K562 (cell line): ENCODE measurements around the gene FDPS. TPM values are rescaled to one million over a fixed set of nuclear protein-coding genes. Genes with fewer than 3 reads are reported as not detected.
A peak's percentile ranks its signal among the peaks of the same experiment; 100 is the strongest.

ENCODE experiments used
- DACH1 ChIP-seq: fragments of 450-650 bp; IDR thresholded peaks from 2 replicates; pipeline ENCODE4 v1.6.1; 2018; ENCODE audit not compliant: partially characterized antibody
- ESRRA ChIP-seq: fragments of 450-650 bp; IDR thresholded peaks from 2 replicates; pipeline ENCODE4 v1.6.1; 2014; ENCODE audit warnings: low read depth, mild to moderate bottlenecking, moderate library complexity, borderline replicate concordance
- MAZ ChIP-seq, 2 experiments: fragments of 450-650 bp in 1 of 2; sonication (generic) in 1 of 2; formaldehyde crosslinking; IDR thresholded peaks in 1 of 2; conservative IDR thresholded peaks in 1 of 2; 2 replicates each; pipeline versions ENCODE4 v1.4.0 to v1.5.0; 2020; ENCODE audit warnings: mild to moderate bottlenecking in 1 of 2, missing genetic modification reagents in 1 of 2
- MGA ChIP-seq: fragments of 450-650 bp; IDR thresholded peaks from 2 replicates; pipeline ENCODE4 v1.6.1; 2016; ENCODE audit warnings: mild to moderate bottlenecking, moderate library complexity
- MIER1 ChIP-seq: fragments of 450-650 bp; IDR thresholded peaks from 2 replicates; pipeline ENCODE4 v1.6.1; 2016; ENCODE audit warnings: antibody characterized with exemption, mild to moderate bottlenecking, low read depth
- NR2C2 ChIP-seq, 2 experiments: fragments of 200-800 bp in 1 of 2; sonication (Bioruptor generic) in 1 of 2; sonication (generic) in 1 of 2; formaldehyde crosslinking in 1 of 2; IDR thresholded peaks; 2 replicates each; pipeline versions ENCODE4 v1.6.1 to v1.8.0; 2016 to 2022; ENCODE audit warnings: mild to moderate bottlenecking in 1 of 2, missing compliant biosample characterization in 1 of 2, missing genetic modification characterization in 1 of 2, missing genetic modification reagents in 1 of 2
- PTBP1 ChIP-seq: fragments of 200-400 bp; formaldehyde crosslinking; IDR thresholded peaks from 2 replicates; pipeline ENCODE4 v1.6.1; 2017; ENCODE audit warnings: low read depth, low read length
- SOX6 ChIP-seq: fragments of 450-650 bp; IDR thresholded peaks from 2 replicates; pipeline ENCODE4 v1.6.1; 2014; ENCODE audit warnings: mild to moderate bottlenecking
- polyA plus RNA-seq, 8 experiments: library from polyadenylated mRNA; depleted of rRNA in 4 of 8; stranded (reverse) in 5 of 8; unstranded in 3 of 8; fragments of >200 nt; fragmentation: Nextera tagmentation in 2 of 8; fragmentation: Illumina TruSeq in 1 of 8; extraction: Ambion mirVana in 2 of 8; extraction: Trizol in 1 of 8; gene quantifications; 2 replicates each; pipeline versions ENCODE4 v1.2.1 to v1.2.3, GENCODE V29; 2011 to 2014; ENCODE audit warnings: inconsistent platforms in 1 of 8, missing spikeins in 1 of 8
- total RNA-seq, 7 experiments: library from RNA; depleted of rRNA in 6 of 7; stranded (reverse); fragments of >200 nt in 6 of 7; fragmentation: Illumina TruSeq in 2 of 7; extraction: Trizol in 2 of 7; gene quantifications; 2 replicates each; pipeline versions ENCODE4 v1.2.1 to v1.2.3, GENCODE V29; 2011 to 2021; ENCODE audit warnings: low replicate concordance in 1 of 7
- TF ChIP-seq, protein P1 (sequence below): fragments of 450-650 bp; IDR thresholded peaks from 2 replicates; pipeline ENCODE4 v1.7.0; 2016; ENCODE audit warnings: borderline replicate concordance
- TF ChIP-seq, protein P2 (sequence below): fragments of 250-450 bp; sonication (Bioruptor Pico); IDR thresholded peaks from 2 replicates; pipeline ENCODE4 v1.4.0; 2020; ENCODE audit warnings: mild to moderate bottlenecking

The FDPS gene
- total and polyA plus RNA-seq, 9 of the 15 experiments (the other 6 are each of a cell fraction or from before 2014, with no cell fraction given), result 247 to 884 (median 360) TPM

DNA sequence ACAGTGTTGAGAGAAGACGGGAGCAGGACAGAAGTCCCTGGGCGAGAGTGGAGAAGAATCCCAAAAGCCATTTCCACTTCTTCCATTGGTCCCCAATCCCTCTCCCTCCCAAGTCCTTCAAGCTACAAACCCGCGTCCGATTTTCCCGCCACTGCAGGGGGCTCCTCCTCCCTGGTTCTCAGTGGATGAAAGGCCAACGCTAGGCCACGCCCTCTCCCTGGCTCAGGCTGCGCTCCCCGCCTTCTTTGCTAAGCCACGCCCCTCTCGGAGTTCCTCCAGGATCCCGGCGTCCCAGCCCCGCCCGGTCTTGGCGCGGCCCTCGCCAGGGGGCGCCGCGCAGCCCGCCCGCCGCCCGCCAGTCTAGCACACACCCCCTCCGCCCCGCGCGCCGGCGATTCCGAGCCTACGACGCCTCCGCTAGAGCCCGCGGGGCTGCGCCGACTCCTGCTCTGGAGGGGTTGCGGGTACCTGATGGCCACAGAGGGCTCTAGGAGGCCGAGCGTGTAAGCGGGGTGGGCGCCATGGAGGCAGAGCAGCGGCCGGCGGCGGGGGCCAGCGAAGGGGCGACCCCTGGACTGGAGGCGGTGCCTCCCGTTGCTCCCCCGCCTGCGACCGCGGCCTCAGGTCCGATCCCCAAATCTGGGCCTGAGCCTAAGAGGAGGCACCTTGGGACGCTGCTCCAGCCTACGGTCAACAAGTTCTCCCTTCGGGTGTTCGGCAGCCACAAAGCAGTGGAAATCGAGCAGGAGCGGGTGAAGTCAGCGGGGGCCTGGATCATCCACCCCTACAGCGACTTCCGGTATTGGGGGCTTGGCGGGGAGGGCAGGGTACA lies 31.4 kb upstream of the FDPS start, which contains the start of gene HCN3 (continued):
- TF ChIP-seq MGA (peak; percentile 77), PTBP1 (no peak), NR2C2 (CRISPR knock-in tag; IDR thresholded peaks at IDR 0.05) (no peak), NR2C2 (tag; IDR thresholded peaks at IDR 0.05) (no peak), ESRRA (peak; percentile 43; the same call in 1 of the 2 replicates), MAZ (CRISPR knock-in tag; conservative IDR thresholded peaks at IDR 0.05 in 1 of 2, IDR thresholded peaks at IDR 0.05 in 1 of 2) (peak; percentile 96 to 98), SOX6 (peak; percentile 46; the same call in 1 of the 2 replicates), MIER1 (no peak), DACH1 (no peak)
- TF ChIP-seq, protein P1, sequence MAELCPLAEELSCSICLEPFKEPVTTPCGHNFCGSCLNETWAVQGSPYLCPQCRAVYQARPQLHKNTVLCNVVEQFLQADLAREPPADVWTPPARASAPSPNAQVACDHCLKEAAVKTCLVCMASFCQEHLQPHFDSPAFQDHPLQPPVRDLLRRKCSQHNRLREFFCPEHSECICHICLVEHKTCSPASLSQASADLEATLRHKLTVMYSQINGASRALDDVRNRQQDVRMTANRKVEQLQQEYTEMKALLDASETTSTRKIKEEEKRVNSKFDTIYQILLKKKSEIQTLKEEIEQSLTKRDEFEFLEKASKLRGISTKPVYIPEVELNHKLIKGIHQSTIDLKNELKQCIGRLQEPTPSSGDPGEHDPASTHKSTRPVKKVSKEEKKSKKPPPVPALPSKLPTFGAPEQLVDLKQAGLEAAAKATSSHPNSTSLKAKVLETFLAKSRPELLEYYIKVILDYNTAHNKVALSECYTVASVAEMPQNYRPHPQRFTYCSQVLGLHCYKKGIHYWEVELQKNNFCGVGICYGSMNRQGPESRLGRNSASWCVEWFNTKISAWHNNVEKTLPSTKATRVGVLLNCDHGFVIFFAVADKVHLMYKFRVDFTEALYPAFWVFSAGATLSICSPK, result no peak
- TF ChIP-seq, protein P2, sequence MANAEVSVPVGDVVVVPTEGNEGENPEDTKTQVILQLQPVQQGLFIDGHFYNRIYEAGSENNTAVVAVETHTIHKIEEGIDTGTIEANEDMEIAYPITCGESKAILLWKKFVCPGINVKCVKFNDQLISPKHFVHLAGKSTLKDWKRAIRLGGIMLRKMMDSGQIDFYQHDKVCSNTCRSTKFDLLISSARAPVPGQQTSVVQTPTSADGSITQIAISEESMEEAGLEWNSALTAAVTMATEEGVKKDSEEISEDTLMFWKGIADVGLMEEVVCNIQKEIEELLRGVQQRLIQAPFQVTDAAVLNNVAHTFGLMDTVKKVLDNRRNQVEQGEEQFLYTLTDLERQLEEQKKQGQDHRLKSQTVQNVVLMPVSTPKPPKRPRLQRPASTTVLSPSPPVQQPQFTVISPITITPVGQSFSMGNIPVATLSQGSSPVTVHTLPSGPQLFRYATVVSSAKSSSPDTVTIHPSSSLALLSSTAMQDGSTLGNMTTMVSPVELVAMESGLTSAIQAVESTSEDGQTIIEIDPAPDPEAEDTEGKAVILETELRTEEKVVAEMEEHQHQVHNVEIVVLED (CRISPR knock-in tag), result 0 out of 2 replicates have a peak, but pooled peaks have one; percentile 19
